Measurements from ENCODE around the gene PLXNA4. TPM values are rescaled to one million over a fixed set of nuclear protein-coding genes. Genes with fewer than 3 reads are reported as not detected.

Gene PLXNA4
- total and polyA plus RNA-seq, 9 of the 15 experiments (the other 6 are each of a cell fraction or from before 2014, with no cell fraction given): under 0.01 to 0.09 TPM; not detected in 7

GRCh38 chr7:132095111-132095765, 481.0 kb downstream of the PLXNA4 start:
- intact Hi-C loops (cut with micrococcal nuclease) (no loop called here), in situ Hi-C loops (cut with MboI) (no loop called here)
- Histone ChIP-seq H2AFZ (ENCODE audit: low read depth, low read length) (no peak overlapping the region), H3K4me1 (replicated peaks in 1 of 2; ENCODE audit: control insufficient read depth in 2 of 2, insufficient read depth in 2 of 2, low read length in 2 of 2) (no peaks in the 10 kb centered on the region), H3K4me3 (no peak overlapping the region), H3K9me1 (ENCODE audit: control insufficient read depth, insufficient read depth, low read length) (no peaks in the 10 kb centered on the region), H3K9me3 (replicated peaks; ENCODE audit: control insufficient read depth, insufficient read depth, low read depth, low read length) (no peaks in the 10 kb centered on the region), H3K27me3 (ENCODE audit: control insufficient read depth in 2 of 2, insufficient read depth in 2 of 2, low read length in 2 of 2) (peaks cover 0 to 27% of the 10 kb centered on the region in 2 experiments; a peak in 2 of 5 replicates), H3K9ac (ENCODE audit: insufficient read depth in 1 of 2, low read depth in 2 of 2, low read length in 2 of 2) (no peak overlapping the region), H3K27ac (ENCODE audit: extremely low read depth, low read depth, low read length) (no peak overlapping the region), H3K4me2 (ENCODE audit: insufficient read depth, low read length) (no peak overlapping the region), H3K79me2 (ENCODE audit: control insufficient read depth, insufficient read depth, low read length) (no peaks in the 10 kb centered on the region), H4K20me1 (replicated peaks; ENCODE audit: control insufficient read depth, insufficient read depth, low read length) (no peaks in the 10 kb centered on the region), H3K36me3 (ENCODE audit: control insufficient read depth, insufficient read depth, low read length) (no peaks in the 10 kb centered on the region)
- ATAC-seq (no peak), FAIRE-seq (no peak), DNase-seq (ENCODE audit: extremely low read depth in 1 of 4, low spot score in 3 of 4) (no peak)
- POLR2A ChIA-PET: interaction anchor here (0.6 kb wide), 1 partner anchor 423 kb away, joined by 3 read pairs; no protein-coding TSS in a partner anchor
- under 1% methylated on average over 5 of the region's 5 CpGs for WGBS (ENCODE audit: insufficient coverage, low coverage, missing lambda C conversion rate)
- CTCF ChIA-PET (ENCODE audit: low intra/inter-chr PET ratio): no interaction called here
- no TSS peak for BruUV-seq (replicated peaks)
- TF ChIP-seq GATAD2B (IDR thresholded peaks at IDR 0.05; ENCODE audit: borderline replicate concordance) (no peak), BCLAF1 (IDR thresholded peaks at IDR 0.05; ENCODE audit: borderline replicate concordance in 1 of 2, control insufficient read depth in 1 of 2, low read depth in 2 of 2, low read length in 1 of 2) (no peak), CEBPG (CRISPR knock-in tag; IDR thresholded peaks at IDR 0.05) (no peak), CEBPG (tag; conservative IDR thresholded peaks at IDR 0.05 in 1 of 2, IDR thresholded peaks at IDR 0.05 in 1 of 2) (no peak), PCBP1 (IDR thresholded peaks at IDR 0.05; ENCODE audit: low read depth, low read length, poor library complexity, severe bottlenecking) (no peak), ZSCAN32 (CRISPR knock-in tag; IDR thresholded peaks at IDR 0.05) (no peak), HMGXB4 (CRISPR knock-in tag; IDR thresholded peaks at IDR 0.05) (no peak), GTF2E2 (tag; IDR thresholded peaks at IDR 0.05) (no peak), CLOCK (CRISPR knock-in tag; IDR thresholded peaks at IDR 0.05; ENCODE audit: borderline replicate concordance) (no peak), YY1 (IDR thresholded peaks at IDR 0.05; ENCODE audit: borderline replicate concordance in 1 of 3, control insufficient read depth in 1 of 3, extremely low read depth in 1 of 3, insufficient read depth in 3 of 3, insufficient read length in 1 of 3, insufficient replicate concordance in 2 of 3, low read depth in 1 of 3, low read length in 2 of 3) (no peak), ZNF253 (CRISPR knock-in tag; conservative IDR thresholded peaks at IDR 0.05) (no peak), CBFB (CRISPR knock-in tag; IDR thresholded peaks at IDR 0.05) (no peak), MCM7 (IDR thresholded peaks at IDR 0.05) (no peak)
